Measurements from ENCODE around the gene ATP6V1G2.

Gene ATP6V1G2

GRCh38 chr6:31541059-31541657, 5.2 kb downstream of the ATP6V1G2 start:
- peaks cover 53% of the 10 kb centered on the region for H3K36me3 ChIP-seq (ENCODE audit: insufficient read depth, low read length)
- peaks cover 60% of the 10 kb centered on the region for H3K4me1 ChIP-seq (ENCODE audit: insufficient read depth, low read length)
- H3K27me3 ChIP-seq (ENCODE audit: insufficient read depth, low read length, poor library complexity): no peaks in the 10 kb centered on the region
- H3K9me3 ChIP-seq (ENCODE audit: insufficient read depth, low read length, severe bottlenecking): no peaks in the 10 kb centered on the region
- peak; percentile 65 for DNase-seq
- TF ChIP-seq EZH2 (IDR thresholded peaks at IDR 0.05; ENCODE audit: borderline replicate concordance, low read depth, low read length, severe bottlenecking): no peak
- TF ChIP-seq CTCF (IDR thresholded peaks at IDR 0.05; ENCODE audit: borderline replicate concordance, extremely low read depth, low read length, poor library complexity, severe bottlenecking): no peak
- H3K4me2 ChIP-seq (ENCODE audit: insufficient read depth, low read length): peak overlapping the region; percentile 91
- peaks cover 80% of the 10 kb centered on the region for H3K79me2 ChIP-seq (ENCODE audit: insufficient read depth, low read length)
- H2AFZ ChIP-seq (ENCODE audit: low read depth, low read length): peak overlapping the region; percentile 52
- H3K27ac ChIP-seq (ENCODE audit: low read length): peak overlapping the region; percentile 98
- peaks cover 46% of the 10 kb centered on the region for H4K20me1 ChIP-seq (ENCODE audit: insufficient read depth, low read length)
- ATAC-seq (ENCODE audit: insufficient read depth, low read depth): peak; percentile 22
- peak overlapping the region; percentile 72 to 80 for H3K4me3 ChIP-seq (ENCODE audit: low read depth in 1 of 2, low read length in 2 of 2)
- peak overlapping the region; percentile 87 for H3K9ac ChIP-seq (ENCODE audit: low read depth, low read length)

GRCh38 chr6:31540640-31541039, 5.8 kb downstream of the ATP6V1G2 start:
- no peaks in the 10 kb centered on the region for H3K27me3 ChIP-seq (ENCODE audit: insufficient read depth, low read length, poor library complexity)
- H3K4me3 ChIP-seq (ENCODE audit: low read depth in 1 of 2, low read length in 2 of 2): peak overlapping the region; percentile 72 to 80
- H3K27ac ChIP-seq (ENCODE audit: low read length): peak overlapping the region; percentile 98
- TF ChIP-seq EZH2 (IDR thresholded peaks at IDR 0.05; ENCODE audit: borderline replicate concordance, low read depth, low read length, severe bottlenecking) (no peak), CTCF (IDR thresholded peaks at IDR 0.05; ENCODE audit: borderline replicate concordance, extremely low read depth, low read length, poor library complexity, severe bottlenecking) (no peak)
- H3K4me1 ChIP-seq (ENCODE audit: insufficient read depth, low read length): peaks cover 55% of the 10 kb centered on the region
- peaks cover 80% of the 10 kb centered on the region for H3K79me2 ChIP-seq (ENCODE audit: insufficient read depth, low read length)
- H3K4me2 ChIP-seq (ENCODE audit: insufficient read depth, low read length): peak overlapping the region; percentile 91
- DNase-seq: no peak
- H3K36me3 ChIP-seq (ENCODE audit: insufficient read depth, low read length): peaks cover 58% of the 10 kb centered on the region
- peaks cover 52% of the 10 kb centered on the region for H4K20me1 ChIP-seq (ENCODE audit: insufficient read depth, low read length)
- no peaks in the 10 kb centered on the region for H3K9me3 ChIP-seq (ENCODE audit: insufficient read depth, low read length, severe bottlenecking)
- H2AFZ ChIP-seq (ENCODE audit: low read depth, low read length): no peak overlapping the region
- peak overlapping the region; percentile 87 for H3K9ac ChIP-seq (ENCODE audit: low read depth, low read length)
- no peak for ATAC-seq (ENCODE audit: insufficient read depth, low read depth)

GRCh38 chr6:31538805-31539400, 7.5 kb downstream of the ATP6V1G2 start:
- Histone ChIP-seq H2AFZ (ENCODE audit: low read depth, low read length) (no peak overlapping the region), H3K4me1 (ENCODE audit: insufficient read depth, low read length) (peaks cover 53% of the 10 kb centered on the region), H3K4me2 (ENCODE audit: insufficient read depth, low read length) (peak overlapping the region; percentile 91), H3K9ac (ENCODE audit: low read depth, low read length) (peak overlapping the region; percentile 87), H3K9me3 (ENCODE audit: insufficient read depth, low read length, severe bottlenecking) (no peaks in the 10 kb centered on the region), H3K79me2 (ENCODE audit: insufficient read depth, low read length) (peaks cover 98% of the 10 kb centered on the region), H4K20me1 (ENCODE audit: insufficient read depth, low read length) (peaks cover 69% of the 10 kb centered on the region), H3K4me3 (ENCODE audit: low read depth in 1 of 2, low read length in 2 of 2) (peak overlapping the region in 1 of 2 experiments; percentile 72; a peak in 2 of 4 replicates), H3K36me3 (ENCODE audit: insufficient read depth, low read length) (peaks cover 76% of the 10 kb centered on the region), H3K27ac (ENCODE audit: low read length) (no peak overlapping the region), H3K27me3 (ENCODE audit: insufficient read depth, low read length, poor library complexity) (no peaks in the 10 kb centered on the region)
- TF ChIP-seq CTCF (IDR thresholded peaks at IDR 0.05; ENCODE audit: borderline replicate concordance, extremely low read depth, low read length, poor library complexity, severe bottlenecking): no peak
- TF ChIP-seq EZH2 (IDR thresholded peaks at IDR 0.05; ENCODE audit: borderline replicate concordance, low read depth, low read length, severe bottlenecking): no peak
- no peak for ATAC-seq (ENCODE audit: insufficient read depth, low read depth)
- DNase-seq: no peak

Measured in DND-41 (cell line).